ENCODE data around the gene CLCN3. TPM values are rescaled to one million over a fixed set of nuclear protein-coding genes. Genes with fewer than 3 reads are reported as not detected.
"Not testable (repeated sequence)": the region's sequence is repeated elsewhere in the genome, so short reads cannot be mapped to it uniquely, and the experiment has no call there.

The CLCN3 gene
- total RNA-seq, 1 experiment from 2014 or later = 21.7 TPM

DNA sequence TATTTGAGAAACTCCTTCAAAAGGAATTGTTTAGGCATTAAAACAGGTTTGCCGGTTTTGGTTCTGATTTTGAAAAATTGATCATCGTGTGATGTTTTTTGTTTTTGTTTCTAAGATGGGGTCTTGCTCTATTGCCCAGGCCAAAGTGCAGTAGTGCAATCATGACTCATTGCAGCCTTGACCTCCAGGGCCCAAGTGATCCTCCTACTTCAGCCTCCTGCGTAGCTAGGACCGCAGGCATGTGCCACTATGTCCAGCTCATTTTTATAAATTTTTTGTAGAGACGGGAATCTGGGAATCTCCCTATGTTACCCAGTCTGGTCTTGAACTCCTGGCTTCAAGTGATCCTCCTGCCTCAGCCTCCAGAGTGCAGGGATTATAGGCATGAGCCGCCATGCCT lies 35.0 kb downstream of the CLCN3 start:
- DNase-seq (ENCODE audit: low read depth) = no peak

GRCh38 chr4:169657470-169658107 lies 37.2 kb downstream of the CLCN3 start:
- no peak for DNase-seq (ENCODE audit: low read depth)

DNA sequence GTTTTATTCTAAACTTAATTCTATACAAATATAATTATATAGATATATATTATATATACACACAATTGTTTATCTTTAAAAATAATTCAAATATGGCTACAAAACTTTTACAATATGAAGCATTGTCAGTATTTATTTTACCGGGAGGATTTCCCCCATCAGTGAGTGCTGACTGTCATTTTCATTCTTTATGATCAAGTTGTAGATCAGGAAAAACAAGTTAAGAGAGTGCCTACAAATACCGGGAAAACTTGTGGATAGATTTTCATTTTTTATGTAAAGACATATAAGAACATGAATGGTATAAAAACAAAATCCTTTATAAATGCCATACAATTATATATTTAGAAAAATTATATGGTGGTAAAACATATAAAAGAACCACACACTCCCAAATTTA lies 37.8 kb downstream of the CLCN3 start:
- no peak for DNase-seq (ENCODE audit: low read depth)

GRCh38 chr4:169658975-169659715 lies 38.8 kb downstream of the CLCN3 start:
- peak; percentile 3 for DNase-seq (ENCODE audit: low read depth)

GRCh38 chr4:169659716-169660670 lies 39.6 kb downstream of the CLCN3 start:
- DNase-seq (ENCODE audit: low read depth) = peak; percentile 97

DNA sequence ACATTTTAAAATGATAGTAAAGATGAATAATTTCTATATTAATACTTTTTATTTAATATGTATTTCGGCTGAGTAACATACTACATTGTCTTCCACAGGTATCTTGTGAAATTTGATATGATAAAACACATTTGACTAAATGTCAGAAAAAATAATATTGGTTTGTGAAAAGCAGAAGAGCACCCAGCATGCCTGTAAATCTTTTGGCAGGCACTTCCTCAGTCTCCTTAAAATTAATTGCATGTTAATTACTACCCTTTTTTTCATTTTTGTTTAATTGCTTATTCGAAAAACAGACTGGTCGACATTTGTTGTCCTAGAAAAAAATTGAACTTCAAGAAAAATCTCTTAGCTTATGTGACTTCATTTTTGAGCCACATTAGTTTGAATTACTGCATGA lies 40.6 kb downstream of the CLCN3 start:
- no peak for DNase-seq (ENCODE audit: low read depth)

DNA sequence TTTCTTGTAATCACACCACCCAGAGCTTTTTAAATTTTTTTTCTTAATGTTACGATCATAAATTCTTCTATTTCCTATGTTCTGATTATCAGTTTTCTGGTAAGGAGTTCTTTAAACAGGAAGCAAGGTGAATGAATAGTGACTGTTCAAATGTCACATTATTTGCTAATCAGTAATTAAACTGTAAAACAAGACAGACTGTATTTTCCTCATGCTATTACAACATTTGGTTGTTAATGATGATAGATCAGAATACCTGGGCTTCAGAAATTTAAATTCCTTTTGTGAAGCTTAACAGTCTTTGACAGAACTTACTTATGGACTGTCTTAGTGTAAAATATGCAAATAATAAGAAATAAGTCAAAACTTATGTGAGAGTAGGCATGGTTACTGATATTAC lies 41.4 kb downstream of the CLCN3 start:
- DNase-seq (ENCODE audit: low read depth) = no peak

DNA sequence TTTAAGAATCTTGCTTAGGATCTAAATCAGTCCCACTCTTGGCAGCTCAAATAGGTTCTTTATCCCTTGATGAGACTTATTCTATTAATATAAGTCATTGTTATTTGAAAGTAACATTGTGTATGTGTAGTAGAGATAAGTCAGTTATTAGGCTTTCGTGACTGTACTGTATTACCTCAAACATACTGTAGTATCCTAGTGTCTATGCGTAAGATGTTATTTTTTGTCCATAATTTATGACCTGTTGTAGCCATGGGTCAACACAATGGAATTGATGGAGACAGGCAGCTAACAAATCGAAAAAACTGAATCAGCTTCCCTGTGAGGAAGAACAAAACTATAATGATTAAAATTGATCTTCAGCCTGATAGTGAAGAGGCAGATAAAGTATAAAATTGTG lies 41.8 kb downstream of the CLCN3 start:
- no peak for DNase-seq (ENCODE audit: low read depth)

DNA sequence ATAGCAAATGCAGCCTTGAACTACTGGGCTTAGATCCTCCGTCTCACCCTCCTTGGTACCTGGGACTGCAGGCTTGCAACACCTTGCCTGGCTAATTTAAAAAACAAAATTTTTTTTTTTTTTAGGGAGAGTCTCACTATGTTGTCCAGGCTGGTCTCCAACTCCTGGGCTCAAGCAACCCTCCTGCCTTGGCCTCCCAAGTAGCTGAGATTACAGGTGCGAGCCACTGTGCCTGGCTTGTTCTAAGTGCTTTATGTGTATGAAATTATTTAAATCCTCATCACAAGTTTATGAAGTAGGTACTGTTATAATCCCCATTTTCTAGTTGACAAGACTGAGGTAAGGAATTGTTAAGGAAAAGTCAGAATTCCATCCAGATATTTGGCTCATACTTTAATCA lies 43.0 kb downstream of the CLCN3 start:
- DNase-seq (ENCODE audit: low read depth) = no peak

DNA sequence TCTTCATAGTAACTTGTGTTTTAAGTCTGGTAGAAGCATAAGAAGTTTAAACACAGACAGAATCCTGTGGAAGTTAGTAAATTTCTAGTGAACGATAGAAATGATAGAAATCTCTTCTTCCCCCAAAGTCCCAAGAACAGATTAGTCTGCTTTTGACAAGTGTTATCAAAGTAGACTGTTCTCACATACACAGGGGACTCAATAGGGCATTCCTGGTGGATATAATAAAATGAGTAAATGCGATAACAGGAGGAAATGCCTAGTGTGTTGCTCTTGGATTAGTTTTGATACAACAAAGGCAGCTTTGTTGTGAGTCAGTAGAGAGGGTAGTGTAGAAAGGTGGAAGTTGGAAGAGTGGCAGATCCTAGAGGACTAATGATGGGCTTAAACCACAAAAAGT lies 43.5 kb downstream of the CLCN3 start:
- DNase-seq (ENCODE audit: low read depth) = peak; percentile 1

DNA sequence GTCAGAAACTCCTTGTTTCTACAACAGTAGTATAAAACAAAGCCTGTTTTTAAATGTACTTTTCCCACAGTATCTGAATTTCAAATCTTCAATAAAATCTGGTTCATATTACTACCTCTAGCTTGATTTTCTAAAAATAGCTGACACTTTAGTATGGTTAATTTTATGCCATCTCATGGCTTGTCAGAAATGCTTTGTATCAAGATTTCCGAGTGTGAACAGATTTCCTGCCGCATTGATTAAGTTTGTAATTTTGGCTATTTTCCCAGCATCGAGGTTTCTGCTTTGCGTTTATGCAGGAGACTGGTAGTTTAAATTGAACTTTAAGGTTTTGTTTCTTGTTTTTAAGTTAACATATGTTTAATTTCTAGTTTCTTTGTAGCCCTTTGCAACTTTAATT lies 44.2 kb downstream of the CLCN3 start:
- DNase-seq (ENCODE audit: low read depth) = peak; percentile 29

DNA sequence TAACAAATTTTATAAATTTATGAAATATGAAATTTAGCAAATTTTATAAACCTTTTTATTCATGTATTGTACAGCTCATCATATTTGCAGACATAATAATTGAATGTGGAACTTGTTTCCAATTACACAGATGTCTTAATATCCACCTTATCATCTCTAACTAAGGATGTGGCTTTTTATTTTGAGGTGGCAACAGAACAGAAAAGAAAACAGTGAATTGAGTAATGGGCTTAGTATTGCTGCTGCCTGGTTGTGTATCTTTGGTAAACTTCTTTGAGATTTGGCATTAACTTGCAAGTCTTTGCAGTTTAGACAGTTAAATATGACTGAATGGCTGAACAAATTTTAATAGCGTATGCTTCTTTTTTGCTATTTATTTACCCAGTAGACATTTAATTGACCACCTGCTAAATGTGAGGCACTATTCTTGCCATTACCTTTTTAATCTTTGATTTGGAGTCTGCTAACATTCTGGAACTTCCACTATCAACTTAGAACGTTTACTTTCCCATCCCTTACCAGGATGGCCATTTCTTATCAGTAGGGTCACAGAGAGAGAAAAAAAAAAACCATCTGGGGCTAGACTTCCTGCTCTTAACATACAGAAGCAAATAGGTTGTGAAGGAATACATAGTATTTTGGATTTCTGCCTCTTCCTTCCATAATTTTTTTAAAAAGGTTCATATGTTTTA lies 44.8 kb downstream of the CLCN3 start:
- no peak for DNase-seq (ENCODE audit: low read depth)

DNA sequence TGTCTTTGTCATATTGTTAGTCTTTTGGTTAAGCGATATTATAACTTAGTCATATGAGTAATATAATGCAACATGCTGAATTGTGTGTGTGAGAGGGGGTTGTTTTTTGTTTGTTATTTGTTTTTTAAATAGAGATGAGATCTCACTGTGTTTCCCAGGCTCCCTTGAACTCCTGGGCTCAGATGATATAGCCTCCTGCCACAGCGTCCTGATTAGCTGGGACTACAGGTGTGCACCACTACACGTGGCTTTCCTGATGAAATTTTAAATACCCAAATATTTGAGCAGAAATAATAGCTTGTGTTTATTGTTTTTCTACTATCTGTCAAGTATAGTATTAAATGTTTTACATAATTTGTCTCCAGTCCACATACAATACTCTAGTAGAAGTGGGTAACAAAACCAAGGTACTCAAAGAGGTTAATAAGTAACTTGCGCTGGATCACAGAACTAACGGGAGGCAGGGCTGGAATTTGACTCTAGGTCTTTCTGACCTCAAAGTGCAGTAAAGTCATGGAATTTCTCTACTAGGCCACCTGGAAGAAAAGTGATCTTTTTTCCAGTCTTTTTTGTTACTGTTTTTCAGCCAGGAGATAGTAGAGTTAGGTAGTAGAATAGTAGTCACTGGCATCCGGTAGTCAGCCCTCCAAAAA lies 47.8 kb downstream of the CLCN3 start:
- DNase-seq (ENCODE audit: low read depth) = no peak

DNA sequence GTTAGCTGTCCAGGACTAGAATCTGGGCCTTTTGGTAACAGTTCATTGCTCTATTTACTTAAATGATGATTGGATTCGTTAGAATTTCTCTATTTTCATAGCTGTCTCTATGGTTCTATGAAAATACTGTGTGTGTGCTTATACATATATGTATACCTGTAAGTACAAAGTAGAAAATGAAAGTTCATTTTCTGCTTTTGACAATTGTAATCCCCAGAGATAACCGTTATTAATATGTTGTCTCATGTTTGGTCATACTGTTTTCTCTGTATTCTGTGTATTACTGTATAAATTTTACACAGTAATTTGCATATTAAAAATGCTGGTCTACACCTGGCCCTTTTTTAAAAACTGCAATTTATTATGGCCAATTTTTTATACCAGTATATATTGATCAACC lies 55.4 kb downstream of the CLCN3 start:
- no peak for DNase-seq (ENCODE audit: low read depth)

- no peak for DNase-seq (ENCODE audit: low read depth)
Measured at GRCh38 chr4:169677150-169677748, 56.9 kb downstream of the CLCN3 start.

DNA sequence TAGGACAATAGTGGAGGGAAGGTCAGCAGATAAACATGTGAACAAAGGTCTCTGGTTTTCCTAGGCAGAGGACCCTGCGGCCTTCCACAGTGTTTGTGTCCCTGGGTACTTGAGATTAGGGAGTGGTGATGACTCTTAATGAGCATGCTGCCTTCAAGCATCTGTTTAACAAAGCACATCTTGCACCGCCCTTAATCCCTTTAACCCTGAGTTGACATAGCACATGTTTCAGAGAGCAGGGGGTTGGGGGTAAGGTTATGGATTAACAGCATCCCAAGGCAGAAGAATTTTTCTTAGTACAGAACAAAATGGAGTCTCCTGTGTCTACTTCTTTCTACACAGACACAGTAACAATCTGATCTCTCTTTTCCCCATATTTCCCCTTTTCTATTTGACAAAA lies 58.1 kb downstream of the CLCN3 start:
- DNase-seq (ENCODE audit: low read depth) = not testable (repeated sequence)

DNA sequence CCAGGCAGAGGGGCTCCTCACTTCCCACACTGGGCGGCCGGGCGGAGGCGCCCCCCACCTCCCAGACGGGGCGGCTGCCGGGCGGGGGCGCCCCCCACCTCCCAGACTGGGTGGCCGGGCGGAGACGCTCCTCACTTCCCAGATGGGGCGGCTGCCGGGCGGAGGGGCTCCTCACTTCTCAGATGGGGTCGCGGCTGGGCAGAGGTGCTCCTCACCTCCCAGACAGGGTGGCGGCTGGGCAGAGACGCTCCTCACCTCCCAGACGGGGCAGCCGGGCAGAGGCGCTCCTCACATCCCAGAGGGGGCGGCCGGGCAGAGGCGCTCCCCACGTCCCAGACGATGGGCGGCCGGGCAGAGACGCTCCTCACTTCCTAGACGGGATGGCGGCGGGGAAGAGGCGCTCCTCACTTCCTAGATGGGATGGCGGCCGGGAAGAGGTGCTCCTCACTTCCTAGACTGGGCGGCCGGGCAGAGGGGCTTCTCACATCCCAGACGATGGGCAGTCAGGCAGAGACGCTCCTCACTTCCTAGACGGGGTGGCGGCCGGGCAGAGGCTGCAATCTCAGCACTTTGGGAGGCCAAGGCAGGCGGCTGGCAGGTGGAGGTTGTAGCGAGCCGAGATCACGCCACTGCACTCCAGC lies 58.7 kb downstream of the CLCN3 start:
- DNase-seq (ENCODE audit: low read depth) = not testable (repeated sequence)

- DNase-seq (ENCODE audit: low read depth) = no peak
Measured at GRCh38 chr4:169682372-169683047, 62.1 kb downstream of the CLCN3 start.

DNA sequence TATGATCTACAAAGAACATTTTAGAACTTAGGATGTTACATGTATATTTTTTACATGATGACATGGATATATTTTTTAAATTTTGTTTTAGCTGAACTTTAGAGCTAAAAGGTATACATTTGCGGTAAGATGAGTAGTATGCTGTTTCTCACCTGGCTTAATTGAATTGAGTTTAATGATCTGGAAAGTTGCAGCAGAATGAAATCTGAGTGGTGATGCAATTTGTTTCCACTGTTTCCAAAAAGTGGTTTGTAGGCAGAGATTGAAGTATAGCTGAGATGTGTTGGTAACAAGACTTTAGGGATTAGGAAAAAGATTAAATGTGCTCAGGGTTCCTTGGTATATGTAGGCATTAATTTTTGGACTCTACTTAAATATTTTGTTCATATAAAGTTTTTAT lies 69.3 kb downstream of the CLCN3 start:
- DNase-seq (ENCODE audit: low read depth) = no peak

DNA sequence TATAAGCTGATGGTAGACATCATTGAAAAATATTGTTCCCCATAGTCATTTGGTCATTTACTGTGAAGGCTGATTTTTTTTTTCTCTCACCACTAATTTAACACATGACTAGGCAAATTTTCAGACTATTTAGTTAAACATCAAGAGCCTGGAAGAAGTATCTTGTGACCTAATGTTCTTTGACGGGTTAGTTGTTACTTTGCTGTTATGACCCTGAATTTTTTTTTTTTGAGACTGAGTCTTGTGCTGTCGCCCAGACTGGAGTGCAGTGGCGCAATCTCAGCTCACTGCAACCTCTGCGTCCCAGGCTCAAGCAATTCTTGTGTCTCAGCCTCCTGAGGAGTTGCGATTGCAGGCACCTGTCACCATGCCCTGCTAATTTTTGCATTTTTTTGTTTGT lies 70.4 kb downstream of the CLCN3 start:
- DNase-seq (ENCODE audit: low read depth) = no peak

All from RPMI7951 (cell line).